Measurements from ENCODE around the gene KRT5. TPM values are rescaled to one million over a fixed set of nuclear protein-coding genes. Genes with fewer than 3 reads are reported as not detected.

Gene KRT5
- polyA plus RNA-seq, 2 donors, result 3,653 to 6,695 TPM

DNA sequence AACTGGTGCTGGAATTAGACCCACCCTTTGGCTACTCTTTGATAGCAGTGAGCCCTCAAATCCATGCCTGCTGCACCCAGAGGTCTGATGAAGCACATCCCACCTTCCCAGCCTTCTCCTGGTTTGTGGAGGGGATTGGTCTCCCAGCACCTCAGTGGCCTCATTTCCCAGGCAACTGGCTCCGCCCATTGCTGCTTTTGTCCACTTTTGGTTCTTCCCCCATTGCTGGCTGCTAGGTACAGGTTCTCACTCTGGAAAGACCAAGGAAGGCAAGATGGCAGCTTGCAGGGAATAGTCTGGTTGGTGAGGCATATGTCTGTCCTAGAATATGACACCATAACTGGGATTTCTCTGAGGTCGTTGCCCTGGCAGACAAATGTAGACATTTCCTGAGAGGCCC is 10.2 kb upstream of the KRT5 start:
- Histone ChIP-seq H3K27me3 (ENCODE audit: control insufficient read depth in 1 of 2, insufficient read depth in 2 of 2, low read length in 2 of 2) (no peaks in the 10 kb centered on the region), H3K4me3 (ENCODE audit: low read depth in 1 of 2, low read length in 2 of 2) (no peak overlapping the region), H3K9me3 (ENCODE audit: control insufficient read depth in 2 of 2, insufficient read depth in 1 of 2, low read depth in 1 of 2, low read length in 1 of 2) (no peaks in the 10 kb centered on the region), H3K27ac (ENCODE audit: low read depth in 2 of 2, low read length in 1 of 2) (no peak overlapping the region), H3K36me3 (ENCODE audit: control insufficient read depth in 2 of 2, insufficient read depth in 2 of 2, low read length in 1 of 2) (no peaks in the 10 kb centered on the region), H3K4me1 (ENCODE audit: control insufficient read depth in 2 of 2, insufficient read depth in 2 of 2, low read length in 1 of 2) (peaks cover 0 to 10% of the 10 kb centered on the region in 2 donors)
- 71 to 75% methylated on average over 2 of the region's 2 CpGs for WGBS, 2 donors

DNA sequence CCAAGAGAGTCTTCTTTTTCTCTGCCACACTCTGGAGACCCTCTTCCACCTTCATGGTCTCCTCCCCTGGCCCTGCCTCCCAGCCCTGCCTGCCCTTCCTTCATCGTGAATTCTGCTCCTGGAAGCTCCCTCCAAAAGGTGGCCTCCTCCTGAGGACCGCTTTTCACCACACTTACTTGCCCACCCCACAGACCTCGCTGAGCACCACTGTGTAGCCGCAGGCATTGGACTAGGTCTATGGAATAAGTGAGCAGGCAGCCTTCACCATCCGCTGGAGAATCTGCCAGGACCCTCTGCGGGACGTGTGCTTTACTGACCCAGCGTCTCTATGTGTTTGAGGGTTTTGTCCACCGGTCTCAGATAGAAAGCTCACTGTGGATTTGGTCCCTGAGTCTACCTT is 9.7 kb upstream of the KRT5 start:
- Histone ChIP-seq H3K27ac (ENCODE audit: low read depth in 2 of 2, low read length in 1 of 2) (no peak overlapping the region), H3K36me3 (ENCODE audit: control insufficient read depth in 2 of 2, insufficient read depth in 2 of 2, low read length in 1 of 2) (no peaks in the 10 kb centered on the region), H3K27me3 (ENCODE audit: control insufficient read depth in 1 of 2, insufficient read depth in 2 of 2, low read length in 2 of 2) (no peaks in the 10 kb centered on the region), H3K4me1 (ENCODE audit: control insufficient read depth in 2 of 2, insufficient read depth in 2 of 2, low read length in 1 of 2) (peaks cover 0 to 11% of the 10 kb centered on the region in 2 donors), H3K4me3 (ENCODE audit: low read depth in 1 of 2, low read length in 2 of 2) (no peak overlapping the region), H3K9me3 (ENCODE audit: control insufficient read depth in 2 of 2, insufficient read depth in 1 of 2, low read depth in 1 of 2, low read length in 1 of 2) (no peaks in the 10 kb centered on the region)
- WGBS, 2 donors, result 94 to 95% methylated on average over 9 of the region's 9 CpGs

DNA sequence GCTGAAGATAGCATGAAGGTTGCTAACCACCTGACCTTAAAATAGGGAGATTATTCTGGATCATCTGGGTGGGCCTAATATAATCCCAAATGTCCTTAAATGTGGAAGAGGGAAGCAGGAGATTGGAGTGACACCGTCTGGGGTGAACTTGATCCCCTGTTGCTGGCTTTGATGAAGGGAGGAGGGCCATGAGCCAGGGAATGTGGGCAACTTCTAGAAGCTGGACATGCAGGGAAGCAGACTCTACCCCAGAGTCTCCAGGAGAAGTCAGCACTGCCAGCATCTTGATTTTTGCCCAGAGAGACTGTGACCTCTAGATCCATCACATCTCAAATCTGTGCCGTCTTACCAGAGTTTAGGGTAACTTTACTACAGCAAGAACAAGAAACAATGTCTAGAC is 9.2 kb upstream of the KRT5 start:
- H3K4me3 ChIP-seq (ENCODE audit: low read depth in 1 of 2, low read length in 2 of 2), result no peak overlapping the region
- no peak overlapping the region for H3K27ac ChIP-seq (ENCODE audit: low read depth in 2 of 2, low read length in 1 of 2)
- peaks cover 0 to 13% of the 10 kb centered on the region in 2 donors for H3K4me1 ChIP-seq (ENCODE audit: control insufficient read depth in 2 of 2, insufficient read depth in 2 of 2, low read length in 1 of 2)
- 91 to 98% methylated on average over 2 of the region's 2 CpGs for WGBS, 2 donors
- H3K9me3 ChIP-seq (ENCODE audit: control insufficient read depth in 2 of 2, insufficient read depth in 1 of 2, low read depth in 1 of 2, low read length in 1 of 2), result no peaks in the 10 kb centered on the region
- no peaks in the 10 kb centered on the region for H3K27me3 ChIP-seq (ENCODE audit: control insufficient read depth in 1 of 2, insufficient read depth in 2 of 2, low read length in 2 of 2)
- H3K36me3 ChIP-seq (ENCODE audit: control insufficient read depth in 2 of 2, insufficient read depth in 2 of 2, low read length in 1 of 2), result no peaks in the 10 kb centered on the region

DNA sequence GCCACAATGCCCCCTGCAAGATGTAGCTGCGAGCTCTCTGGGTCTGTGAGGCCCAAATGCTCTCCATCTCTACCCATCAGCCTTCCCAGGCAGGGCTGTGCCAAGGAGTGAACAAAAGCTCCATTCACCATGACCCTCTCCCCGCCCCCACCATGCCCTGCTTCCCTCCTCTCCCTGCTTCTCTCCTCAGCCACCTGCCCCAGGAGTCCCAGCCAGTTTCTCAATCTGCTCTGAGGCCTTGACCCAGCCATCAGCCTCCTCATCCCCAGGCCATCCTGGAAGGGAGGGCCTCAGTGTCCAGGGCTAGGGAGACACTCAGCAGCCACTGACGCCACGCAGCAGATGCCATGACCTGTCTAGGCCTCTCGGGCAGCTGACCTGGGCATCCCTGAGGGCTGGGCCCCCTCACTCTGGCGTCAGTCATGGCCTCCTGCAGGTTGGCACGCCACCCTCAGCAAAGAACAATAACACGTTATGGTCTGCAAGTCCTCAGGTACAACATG is 8.5 kb upstream of the KRT5 start:
- WGBS, 2 donors, result 76 to 82% methylated on average over 8 of the region's 8 CpGs
- Histone ChIP-seq H3K4me1 (ENCODE audit: control insufficient read depth in 2 of 2, insufficient read depth in 2 of 2, low read length in 1 of 2) (peaks cover 0 to 18% of the 10 kb centered on the region in 2 donors), H3K4me3 (ENCODE audit: low read depth in 1 of 2, low read length in 2 of 2) (no peak overlapping the region), H3K27ac (ENCODE audit: low read depth in 2 of 2, low read length in 1 of 2) (no peak overlapping the region), H3K27me3 (ENCODE audit: control insufficient read depth in 1 of 2, insufficient read depth in 2 of 2, low read length in 2 of 2) (no peaks in the 10 kb centered on the region), H3K9me3 (ENCODE audit: control insufficient read depth in 2 of 2, insufficient read depth in 1 of 2, low read depth in 1 of 2, low read length in 1 of 2) (no peaks in the 10 kb centered on the region), H3K36me3 (ENCODE audit: control insufficient read depth in 2 of 2, insufficient read depth in 2 of 2, low read length in 1 of 2) (no peaks in the 10 kb centered on the region)

DNA sequence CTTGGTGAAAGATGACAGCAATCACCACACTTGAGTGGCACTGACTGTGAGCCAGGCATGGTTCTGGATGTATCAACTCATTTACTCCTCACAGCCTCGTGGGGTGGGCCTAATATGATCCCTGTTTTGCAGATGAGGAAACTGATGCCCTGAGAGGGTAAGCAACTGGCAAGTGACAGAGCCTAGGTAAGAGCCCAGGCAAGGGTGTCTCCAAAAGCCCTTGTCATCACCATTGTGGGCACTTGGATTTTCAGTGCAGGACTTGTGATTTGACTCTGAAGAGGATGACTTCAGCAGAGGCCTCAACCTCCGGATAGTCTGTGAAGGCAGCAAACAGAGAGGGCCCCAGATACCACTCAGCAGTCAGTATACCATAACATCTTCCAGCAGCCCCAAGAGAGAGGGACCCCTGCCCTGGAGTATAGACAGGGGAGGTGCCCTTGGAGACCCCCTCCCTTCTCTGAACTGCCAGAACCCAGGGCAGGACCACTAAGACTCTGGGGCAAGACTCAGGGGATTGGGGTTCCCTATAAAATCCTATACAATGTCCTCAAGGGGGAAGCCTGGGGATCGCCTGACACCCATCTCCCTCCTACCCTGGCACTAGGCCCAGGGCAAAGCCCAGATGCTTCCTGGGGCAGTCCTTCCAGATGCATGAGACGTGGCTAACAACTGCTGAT is 7.1 kb upstream of the KRT5 start:
- no peak overlapping the region for H3K27ac ChIP-seq (ENCODE audit: low read depth in 2 of 2, low read length in 1 of 2)
- WGBS, 2 donors, result 48 to 59% methylated on average over 4 of the region's 4 CpGs

DNA sequence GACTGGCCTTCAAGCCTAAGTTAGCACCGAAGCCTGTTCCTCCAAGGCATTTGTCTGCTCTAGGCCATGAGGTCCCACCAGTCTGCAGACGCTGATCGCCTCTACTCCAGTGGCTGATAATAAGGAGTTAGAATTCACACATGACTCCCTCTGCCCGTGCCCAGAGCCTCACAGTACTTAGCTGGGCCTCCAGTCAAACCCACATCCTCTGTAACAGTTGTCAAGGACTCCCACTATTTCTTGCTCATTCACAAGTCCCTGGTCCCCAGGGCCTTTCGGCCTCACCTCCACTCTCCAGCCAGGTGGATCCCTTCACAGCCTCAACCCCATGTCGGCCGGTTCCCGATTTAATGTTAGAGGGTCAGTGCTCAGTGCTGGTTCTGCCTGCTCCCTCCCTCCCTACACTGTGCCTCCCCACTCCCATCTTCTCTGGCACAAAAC is 6.3 kb upstream of the KRT5 start:
- H3K27ac ChIP-seq (ENCODE audit: low read depth in 2 of 2, low read length in 1 of 2), result peak overlapping the region; percentile 88 to 89
- no peaks in the 10 kb centered on the region for H3K27me3 ChIP-seq (ENCODE audit: control insufficient read depth in 1 of 2, insufficient read depth in 2 of 2, low read length in 2 of 2)
- H3K9me3 ChIP-seq (ENCODE audit: control insufficient read depth in 2 of 2, insufficient read depth in 1 of 2, low read depth in 1 of 2, low read length in 1 of 2), result no peaks in the 10 kb centered on the region
- H3K36me3 ChIP-seq (ENCODE audit: control insufficient read depth in 2 of 2, insufficient read depth in 2 of 2, low read length in 1 of 2), result no peaks in the 10 kb centered on the region
- WGBS, 2 donors, result 73 to 83% methylated on average over 8 of the region's 8 CpGs
- H3K4me1 ChIP-seq (ENCODE audit: control insufficient read depth in 2 of 2, insufficient read depth in 2 of 2, low read length in 1 of 2), result peaks cover 2 to 20% of the 10 kb centered on the region in 2 donors
- no peak overlapping the region for H3K4me3 ChIP-seq (ENCODE audit: low read depth in 1 of 2, low read length in 2 of 2)

More for the DNA sequence above, 7.1 kb upstream of the KRT5 start:
- no peaks in the 10 kb centered on the region for H3K9me3 ChIP-seq (ENCODE audit: control insufficient read depth in 2 of 2, insufficient read depth in 1 of 2, low read depth in 1 of 2, low read length in 1 of 2)
- no peaks in the 10 kb centered on the region for H3K27me3 ChIP-seq (ENCODE audit: control insufficient read depth in 1 of 2, insufficient read depth in 2 of 2, low read length in 2 of 2)
- no peak overlapping the region for H3K4me3 ChIP-seq (ENCODE audit: low read depth in 1 of 2, low read length in 2 of 2)
- H3K4me1 ChIP-seq (ENCODE audit: control insufficient read depth in 2 of 2, insufficient read depth in 2 of 2, low read length in 1 of 2), result peaks cover 0 to 20% of the 10 kb centered on the region in 2 donors
- H3K36me3 ChIP-seq (ENCODE audit: control insufficient read depth in 2 of 2, insufficient read depth in 2 of 2, low read length in 1 of 2), result no peaks in the 10 kb centered on the region

DNA sequence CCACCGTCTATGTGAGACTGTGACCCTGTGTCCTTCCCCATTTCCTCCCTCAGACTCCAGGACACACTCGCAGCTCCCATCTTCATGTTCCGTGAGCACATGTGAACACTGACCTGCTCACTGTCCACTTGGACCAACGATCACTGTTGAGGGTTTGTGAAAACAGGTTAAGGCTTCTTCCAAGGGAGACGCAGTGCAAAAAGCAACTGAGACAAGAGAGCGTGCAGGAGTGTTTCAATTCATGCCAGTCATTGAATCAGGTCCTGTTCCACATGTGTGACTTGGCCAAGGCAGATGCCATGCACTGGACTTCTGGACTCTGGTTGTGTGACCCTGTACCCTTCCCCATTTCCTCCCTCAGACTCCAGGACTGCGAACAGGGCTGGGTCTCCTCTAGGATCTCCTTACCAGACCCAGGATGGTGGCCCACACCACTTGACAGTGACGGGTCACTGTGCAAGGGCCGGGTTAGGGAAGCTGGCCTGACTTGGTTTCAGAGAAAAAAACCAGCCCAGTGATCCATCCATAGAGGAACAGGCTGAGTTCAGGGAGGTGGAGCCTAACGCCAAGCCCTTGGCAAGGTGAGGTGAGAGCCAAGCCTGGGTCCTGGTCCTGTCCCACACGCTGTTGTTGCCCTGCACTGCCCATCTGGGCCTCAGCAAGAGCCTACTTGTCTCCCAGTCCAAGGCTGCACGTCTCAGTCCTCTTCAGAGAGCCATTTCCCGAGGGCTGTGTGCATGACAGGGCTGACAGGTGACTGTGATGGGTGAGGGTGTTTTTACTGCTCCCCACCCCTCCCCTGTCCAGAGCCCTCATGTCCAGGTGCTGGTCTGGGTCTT is 5.7 kb upstream of the KRT5 start:
- Histone ChIP-seq H3K4me3 (ENCODE audit: low read depth in 1 of 2, low read length in 2 of 2) (peak overlapping the region in 1 of 2 donors; percentile 8), H3K27me3 (ENCODE audit: control insufficient read depth in 1 of 2, insufficient read depth in 2 of 2, low read length in 2 of 2) (no peaks in the 10 kb centered on the region), H3K9me3 (ENCODE audit: control insufficient read depth in 2 of 2, insufficient read depth in 1 of 2, low read depth in 1 of 2, low read length in 1 of 2) (no peaks in the 10 kb centered on the region), H3K27ac (ENCODE audit: low read depth in 2 of 2, low read length in 1 of 2) (peak overlapping the region; percentile 88 to 89), H3K4me1 (ENCODE audit: control insufficient read depth in 2 of 2, insufficient read depth in 2 of 2, low read length in 1 of 2) (peaks cover 3 to 20% of the 10 kb centered on the region in 2 donors), H3K36me3 (ENCODE audit: control insufficient read depth in 2 of 2, insufficient read depth in 2 of 2, low read length in 1 of 2) (no peaks in the 10 kb centered on the region)
- 54 to 69% methylated on average over 13 of the region's 13 CpGs for WGBS, 2 donors

DNA sequence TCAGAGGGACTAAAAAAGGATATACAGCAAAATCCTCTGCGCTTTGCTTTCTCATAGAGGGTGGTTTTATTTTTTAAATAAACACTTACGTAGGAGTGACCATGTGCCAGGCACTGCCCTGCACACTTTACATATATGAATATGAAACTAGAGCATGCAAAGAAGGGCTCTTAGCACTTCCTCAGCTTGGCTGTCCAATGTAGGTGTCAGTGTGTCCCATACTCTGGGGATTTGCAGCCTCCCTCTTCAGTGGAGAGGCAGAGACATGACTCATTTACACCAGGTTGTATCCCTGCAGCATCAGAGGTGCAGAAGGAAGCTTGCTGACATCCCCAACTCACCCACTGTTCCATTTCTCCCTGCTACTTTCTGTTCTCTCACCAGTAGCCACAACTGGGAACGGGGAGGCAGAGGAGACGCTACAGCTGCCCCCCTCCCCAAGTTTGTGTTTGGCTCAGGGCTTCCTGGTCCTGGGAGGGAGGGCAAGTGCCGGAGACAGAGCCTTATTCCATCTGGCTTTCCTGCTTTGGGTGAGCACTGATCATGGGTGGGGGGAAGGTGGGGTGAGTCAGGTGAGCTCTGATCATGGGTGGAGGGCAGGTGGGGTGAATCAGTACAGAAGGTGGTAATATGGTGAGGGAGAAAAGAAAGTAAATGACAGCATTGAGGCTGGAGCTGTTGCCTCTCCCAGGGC is 4.9 kb upstream of the KRT5 start:
- Histone ChIP-seq H3K27me3 (ENCODE audit: control insufficient read depth in 1 of 2, insufficient read depth in 2 of 2, low read length in 2 of 2) (no peaks in the 10 kb centered on the region), H3K36me3 (ENCODE audit: control insufficient read depth in 2 of 2, insufficient read depth in 2 of 2, low read length in 1 of 2) (no peaks in the 10 kb centered on the region), H3K9me3 (ENCODE audit: control insufficient read depth in 2 of 2, insufficient read depth in 1 of 2, low read depth in 1 of 2, low read length in 1 of 2) (no peaks in the 10 kb centered on the region), H3K27ac (ENCODE audit: low read depth in 2 of 2, low read length in 1 of 2) (peak overlapping the region; percentile 88 to 89), H3K4me1 (ENCODE audit: control insufficient read depth in 2 of 2, insufficient read depth in 2 of 2, low read length in 1 of 2) (peaks cover 3 to 20% of the 10 kb centered on the region in 2 donors), H3K4me3 (ENCODE audit: low read depth in 1 of 2, low read length in 2 of 2) (peak overlapping the region in 1 of 2 donors; percentile 8)
- WGBS, 2 donors, result 45 to 59% methylated on average over 5 of the region's 5 CpGs

DNA sequence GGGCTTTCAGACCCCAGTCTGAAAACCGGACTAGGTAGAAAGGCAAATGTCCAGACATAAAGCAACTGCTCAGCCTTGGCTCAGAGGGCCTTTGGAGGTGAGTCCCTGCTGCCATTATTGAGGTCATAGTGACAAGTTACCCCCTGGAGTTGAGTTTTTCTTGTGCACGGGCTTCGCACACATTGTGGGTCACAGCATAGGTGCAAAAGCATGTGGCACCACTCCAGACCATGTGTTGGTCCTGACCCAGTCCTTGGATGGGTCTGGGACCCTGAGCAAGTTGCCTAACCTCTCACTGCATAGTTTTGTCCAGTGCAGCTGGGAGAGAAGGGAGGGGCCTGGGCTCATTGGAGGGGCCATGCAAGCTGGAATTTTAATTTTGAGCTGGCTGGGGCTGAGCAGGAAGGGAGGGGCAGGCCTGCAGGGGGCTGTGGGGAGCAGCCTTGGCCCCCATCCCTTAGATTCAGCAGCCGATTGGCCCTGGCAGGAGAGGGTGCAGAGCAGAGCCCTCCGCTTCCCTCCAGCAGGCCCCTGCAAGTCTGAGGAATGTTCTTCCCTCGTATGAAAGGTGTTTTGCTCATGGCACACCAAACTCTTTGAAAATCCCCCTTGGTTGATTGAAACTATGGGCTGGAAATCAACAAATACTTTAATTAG is 4.2 kb upstream of the KRT5 start:
- WGBS, 2 donors, result 40 to 59% methylated on average over 6 of the region's 6 CpGs
- Histone ChIP-seq H3K27me3 (ENCODE audit: control insufficient read depth in 1 of 2, insufficient read depth in 2 of 2, low read length in 2 of 2) (no peaks in the 10 kb centered on the region), H3K36me3 (ENCODE audit: control insufficient read depth in 2 of 2, insufficient read depth in 2 of 2, low read length in 1 of 2) (no peaks in the 10 kb centered on the region), H3K9me3 (ENCODE audit: control insufficient read depth in 2 of 2, insufficient read depth in 1 of 2, low read depth in 1 of 2, low read length in 1 of 2) (no peaks in the 10 kb centered on the region), H3K4me1 (ENCODE audit: control insufficient read depth in 2 of 2, insufficient read depth in 2 of 2, low read length in 1 of 2) (peaks cover 3 to 20% of the 10 kb centered on the region in 2 donors), H3K27ac (ENCODE audit: low read depth in 2 of 2, low read length in 1 of 2) (peak overlapping the region; percentile 81 to 83), H3K4me3 (ENCODE audit: low read depth in 1 of 2, low read length in 2 of 2) (no peak overlapping the region)

Data from esophagus (tissue), 2 donors.